Loucy (cell line): Measurements from ENCODE around the gene APOOL.

Experiments used
- CTCF ChIP-seq: fragments of 200-600 bp; sonication (generic); conservative IDR thresholded peaks from 2 replicates; pipeline ENCODE4 v1.5.1; 2014; ENCODE audit warnings: mild to moderate bottlenecking, antibody characterized with exemption, low read length
- EZH2phosphoT487 ChIP-seq: fragments of 200-600 bp; IDR thresholded peaks from 2 replicates; pipeline ENCODE4 v1.6.1; 2018; ENCODE audit warnings: antibody characterized with exemption, mild to moderate bottlenecking, moderate library complexity, borderline replicate concordance

- TF ChIP-seq CTCF (no peak), EZH2phosphoT487 (no peak)
These were observed 110.1 kb downstream of the APOOL start for GRCh38 chrX:85113746-85114145.
